GM12878 (cell line): ENCODE measurements around the gene ATXN7L3B. TPM values are rescaled to one million over a fixed set of nuclear protein-coding genes. Genes with fewer than 3 reads are reported as not detected.

Experiments
- ATF2 ChIP-seq: IDR thresholded peaks from 2 replicates; pipeline ENCODE4 v1.6.1; 2012; ENCODE audit warnings: low read length, inconsistent platforms
- BHLHE40 ChIP-seq, 2 experiments: fragments of 450-650 bp in 1 of 2; IDR thresholded peaks; 2 replicates each; pipeline ENCODE4 v1.6.1; 2011 to 2017; ENCODE audit warnings: low read depth in 2 of 2, borderline replicate concordance in 1 of 2, improper control_type of control experiment in 1 of 2, low read length in 1 of 2, mild to moderate bottlenecking in 1 of 2
- CBFB ChIP-seq: IDR thresholded peaks from 2 replicates; pipeline ENCODE4 v1.6.1; 2016; ENCODE audit warnings: antibody characterized with exemption, low read depth
- CBX5 ChIP-seq: sonication (generic); IDR thresholded peaks from 2 replicates; pipeline ENCODE4 v1.6.1; 2016; ENCODE audit warnings: low read depth, moderate library complexity, mild to moderate bottlenecking, inconsistent platforms
- CEBPB ChIP-seq, 2 experiments: fragments of 150-350 bp in 1 of 2; IDR thresholded peaks; 2 replicates each; pipeline ENCODE4 v1.6.1; 2012 to 2014; ENCODE audit warnings: low read depth in 2 of 2, low read length in 2 of 2, borderline replicate concordance in 1 of 2, inconsistent platforms in 1 of 2
- EP300 ChIP-seq, 2 experiments: fragments of 150-350 bp in 1 of 2; IDR thresholded peaks; 2 replicates each; pipeline ENCODE4 v1.6.1; 2011 to 2012; ENCODE audit warnings: low read depth in 2 of 2, low read length in 2 of 2, borderline replicate concordance in 1 of 2, improper control_type of control experiment in 1 of 2, inconsistent platforms in 1 of 2; ENCODE audit not compliant: control insufficient read depth in 1 of 2
- KAT2A ChIP-seq: conservative IDR thresholded peaks from 2 replicates; pipeline ENCODE4 v1.6.1; 2011; ENCODE audit warnings: low read depth, low read length; ENCODE audit not compliant: control insufficient read depth
- MEF2A ChIP-seq: IDR thresholded peaks from 2 replicates; pipeline ENCODE4 v1.6.1; 2011; ENCODE audit warnings: low read depth, mild to moderate bottlenecking, low read length, moderate library complexity; ENCODE audit not compliant: insufficient read depth
- MEF2B ChIP-seq: fragments of 450-650 bp; IDR thresholded peaks from 2 replicates; pipeline ENCODE4 v1.6.1; 2018; ENCODE audit warnings: mild to moderate bottlenecking, moderate library complexity; ENCODE audit not compliant: partially characterized antibody, poor library complexity, severe bottlenecking
- MTA3 ChIP-seq: IDR thresholded peaks from 2 replicates; pipeline ENCODE4 v1.6.1; 2012; ENCODE audit warnings: low read length, inconsistent platforms, borderline replicate concordance
- NFXL1 ChIP-seq: fragments of 450-650 bp; IDR thresholded peaks from 2 replicates; pipeline ENCODE4 v1.6.1; 2017; ENCODE audit warnings: antibody characterized with exemption, mild to moderate bottlenecking, borderline replicate concordance
- NR2F1 ChIP-seq: fragments of 450-650 bp; conservative IDR thresholded peaks from 2 replicates; pipeline ENCODE4 v1.6.1; 2017; ENCODE audit warnings: mild to moderate bottlenecking
- PAX5 ChIP-seq: IDR thresholded peaks from 2 replicates; pipeline ENCODE4 v1.6.1; 2011; ENCODE audit warnings: low read depth, low read length, borderline replicate concordance
- PAX8 ChIP-seq: fragments of 450-650 bp; IDR thresholded peaks from 2 replicates; pipeline ENCODE4 v1.6.1; 2017; ENCODE audit warnings: mild to moderate bottlenecking, moderate library complexity
- PML ChIP-seq: IDR thresholded peaks from 2 replicates; pipeline ENCODE4 v1.6.1; 2012; ENCODE audit warnings: low read length, inconsistent platforms
- POLR2AphosphoS5 ChIP-seq: IDR thresholded peaks from 2 replicates; pipeline ENCODE4 v1.6.1; 2011; ENCODE audit warnings: mild to moderate bottlenecking, low read length, inconsistent platforms
- SUZ12 ChIP-seq: fragments of 200-600 bp; sonication (generic); IDR thresholded peaks from one replicate; pipeline ENCODE4 v1.6.1; 2018; ENCODE audit warnings: antibody characterized with exemption, mild to moderate bottlenecking; ENCODE audit not compliant: unreplicated experiment
- YBX1 ChIP-seq: fragments of 450-650 bp; IDR thresholded peaks from 2 replicates; pipeline ENCODE4 v1.6.1; 2016; ENCODE audit warnings: antibody characterized with exemption
- ZBTB4 ChIP-seq: fragments of 450-650 bp; formaldehyde crosslinking; IDR thresholded peaks from 2 replicates; pipeline ENCODE4 v1.4.0; 2022; ENCODE audit warnings: mild to moderate bottlenecking, moderate library complexity
- ZSCAN29 ChIP-seq: fragments of 450-650 bp; IDR thresholded peaks from 2 replicates; pipeline ENCODE4 v1.6.1; 2017; ENCODE audit warnings: mild to moderate bottlenecking, moderate library complexity
- polyA plus RNA-seq, 11 experiments: library from polyadenylated mRNA; depleted of rRNA in 4 of 11; unstranded in 6 of 11; stranded (reverse) in 5 of 11; fragments of >200 nt; fragmentation: Nextera tagmentation in 4 of 11; fragmentation: Illumina TruSeq in 1 of 11; extraction: Ambion mirVana in 4 of 11; extraction: Trizol in 1 of 11; gene quantifications; 1 replicate in 1 of 11; 2 replicates in 10 of 11; pipeline versions ENCODE4 v1.2.1 to v1.2.3, GENCODE V29; 2011 to 2016; ENCODE audit warnings: inconsistent platforms in 2 of 11, missing spikeins in 2 of 11, low read depth in 1 of 11
- total RNA-seq, 4 experiments: library from RNA; depleted of rRNA in 3 of 4; stranded (reverse); fragments of >200 nt in 3 of 4; fragmentation: Illumina TruSeq in 1 of 4; extraction: Trizol in 1 of 4; gene quantifications; 2 replicates each; pipeline versions ENCODE4 v1.2.1 to v1.2.3, GENCODE V29; 2013 to 2021
- TF ChIP-seq, protein P1 (sequence below), 3 experiments: IDR thresholded peaks in 2 of 3; conservative IDR thresholded peaks in 1 of 3; 2 replicates each; pipeline ENCODE4 v1.5.1; 2011; ENCODE audit warnings: low read depth in 3 of 3, low read length in 3 of 3, mild to moderate bottlenecking in 3 of 3, control low read depth in 2 of 3, moderate library complexity in 2 of 3, inconsistent platforms in 1 of 3, mixed read lengths in 1 of 3; ENCODE audit not compliant: control insufficient read depth in 2 of 3, insufficient read depth in 1 of 3; ENCODE audit errors: extremely low read depth in 1 of 3
- TF ChIP-seq, protein P2 (sequence below): IDR thresholded peaks from 2 replicates; pipeline ENCODE4 v1.6.1; 2011; ENCODE audit warnings: mild to moderate bottlenecking, low read depth, low read length, moderate library complexity; ENCODE audit not compliant: insufficient replicate concordance

Gene ATXN7L3B
- total and polyA plus RNA-seq, 10 of the 15 experiments (the other 5 are each of a cell fraction or from before 2014, with no cell fraction given) = 6.3 to 36.1 (median 21.7) TPM

DNA sequence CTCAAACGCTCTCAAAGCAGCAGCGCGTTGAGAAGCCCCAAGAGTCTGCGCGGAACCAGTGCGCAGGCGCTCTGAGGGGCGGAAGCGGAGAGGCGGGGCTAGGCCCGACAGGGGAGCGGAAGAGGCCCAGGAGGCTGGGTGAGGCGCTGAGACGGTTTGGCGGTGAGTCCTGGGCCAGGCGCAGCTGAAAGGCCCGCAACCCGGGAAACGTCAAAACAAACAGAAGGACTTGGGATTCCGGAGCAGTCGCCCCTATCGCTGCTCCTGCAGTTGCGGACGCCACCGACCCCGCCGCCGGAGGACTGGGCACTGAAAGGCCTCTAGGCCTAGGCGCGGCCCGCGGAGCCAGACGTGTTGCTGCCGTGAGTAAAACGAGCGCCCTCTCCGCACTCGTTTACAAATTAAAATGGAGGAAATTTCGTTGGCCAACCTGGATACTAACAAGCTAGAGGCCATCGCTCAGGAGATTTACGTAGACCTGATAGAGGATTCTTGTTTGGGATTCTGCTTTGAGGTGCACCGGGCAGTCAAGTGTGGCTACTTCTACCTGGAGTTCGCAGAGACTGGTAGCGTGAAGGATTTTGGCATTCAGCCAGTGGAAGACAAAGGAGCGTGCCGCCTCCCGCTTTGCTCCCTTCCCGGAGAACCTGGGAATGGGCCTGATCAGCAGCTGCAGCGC is at the start of gene ATXN7L3B (continued):
- TF ChIP-seq MEF2A (no peak), NR2F1 (no peak), YBX1 (no peak), CBFB (peak; percentile 83; the same call in 1 of the 2 replicates), ZSCAN29 (peak; percentile 58; the same call in 1 of the 2 replicates), PAX5 (no peak), SUZ12 (no peak), PML (peak; percentile 83; the same call in 1 of the 2 replicates), CBX5 (0 out of 2 replicates have a peak, but pooled peaks have one; percentile 29), CEBPB (IDR thresholded peaks at IDR 0.05; ENCODE audit: borderline replicate concordance in 1 of 2, low read depth in 2 of 2, low read length in 2 of 2) (no peak), NFXL1 (no peak), BHLHE40 (IDR thresholded peaks at IDR 0.05; ENCODE audit: borderline replicate concordance in 1 of 2, low read depth in 2 of 2, low read length in 1 of 2) (peak; percentile 21 to 42; a peak in 2 of 4 replicates), POLR2AphosphoS5 (peak; percentile 89), ATF2 (no peak), MEF2B (no peak), KAT2A (no peak), ZBTB4 (CRISPR knock-in tag) (no peak), MTA3 (no peak), PAX8 (no peak), EP300 (IDR thresholded peaks at IDR 0.05; ENCODE audit: borderline replicate concordance in 1 of 2, control insufficient read depth in 1 of 2, low read depth in 2 of 2, low read length in 2 of 2) (no peak)
- TF ChIP-seq, protein P1, sequence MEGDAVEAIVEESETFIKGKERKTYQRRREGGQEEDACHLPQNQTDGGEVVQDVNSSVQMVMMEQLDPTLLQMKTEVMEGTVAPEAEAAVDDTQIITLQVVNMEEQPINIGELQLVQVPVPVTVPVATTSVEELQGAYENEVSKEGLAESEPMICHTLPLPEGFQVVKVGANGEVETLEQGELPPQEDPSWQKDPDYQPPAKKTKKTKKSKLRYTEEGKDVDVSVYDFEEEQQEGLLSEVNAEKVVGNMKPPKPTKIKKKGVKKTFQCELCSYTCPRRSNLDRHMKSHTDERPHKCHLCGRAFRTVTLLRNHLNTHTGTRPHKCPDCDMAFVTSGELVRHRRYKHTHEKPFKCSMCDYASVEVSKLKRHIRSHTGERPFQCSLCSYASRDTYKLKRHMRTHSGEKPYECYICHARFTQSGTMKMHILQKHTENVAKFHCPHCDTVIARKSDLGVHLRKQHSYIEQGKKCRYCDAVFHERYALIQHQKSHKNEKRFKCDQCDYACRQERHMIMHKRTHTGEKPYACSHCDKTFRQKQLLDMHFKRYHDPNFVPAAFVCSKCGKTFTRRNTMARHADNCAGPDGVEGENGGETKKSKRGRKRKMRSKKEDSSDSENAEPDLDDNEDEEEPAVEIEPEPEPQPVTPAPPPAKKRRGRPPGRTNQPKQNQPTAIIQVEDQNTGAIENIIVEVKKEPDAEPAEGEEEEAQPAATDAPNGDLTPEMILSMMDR (IDR thresholded peaks at IDR 0.05 in 2 of 3, conservative IDR thresholded peaks at IDR 0.05 in 1 of 3; ENCODE audit: control insufficient read depth in 2 of 3, extremely low read depth in 1 of 3, insufficient read depth in 1 of 3, low read depth in 3 of 3, low read length in 3 of 3) = 0 out of 6 replicates have a peak, but pooled peaks of 1 of the 3 experiments have one; percentile 6
- TF ChIP-seq, protein P2, sequence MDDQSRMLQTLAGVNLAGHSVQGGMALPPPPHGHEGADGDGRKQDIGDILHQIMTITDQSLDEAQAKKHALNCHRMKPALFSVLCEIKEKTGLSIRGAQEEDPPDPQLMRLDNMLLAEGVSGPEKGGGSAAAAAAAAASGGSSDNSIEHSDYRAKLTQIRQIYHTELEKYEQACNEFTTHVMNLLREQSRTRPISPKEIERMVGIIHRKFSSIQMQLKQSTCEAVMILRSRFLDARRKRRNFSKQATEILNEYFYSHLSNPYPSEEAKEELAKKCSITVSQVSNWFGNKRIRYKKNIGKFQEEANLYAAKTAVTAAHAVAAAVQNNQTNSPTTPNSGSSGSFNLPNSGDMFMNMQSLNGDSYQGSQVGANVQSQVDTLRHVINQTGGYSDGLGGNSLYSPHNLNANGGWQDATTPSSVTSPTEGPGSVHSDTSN = peak; percentile 34
